Limb (tissue), 2 donors: ENCODE data around the gene TMEM218.
"Not testable (repeated sequence)": the region's sequence is repeated elsewhere in the genome, so short reads cannot be mapped to it uniquely, and the experiment has no call there.

ENCODE experiments used
- DNase-seq, 2 donors: peaks; one replicate each; pipeline ENCODE4 v3.0.0-alpha.2; 2016; ENCODE audit errors: extremely low spot score in 2 of 2

The TMEM218 gene

GRCh38 chr11:125090816-125091215 is 20.6 kb downstream of the TMEM218 start:
- DNase-seq, result no peak

DNA sequence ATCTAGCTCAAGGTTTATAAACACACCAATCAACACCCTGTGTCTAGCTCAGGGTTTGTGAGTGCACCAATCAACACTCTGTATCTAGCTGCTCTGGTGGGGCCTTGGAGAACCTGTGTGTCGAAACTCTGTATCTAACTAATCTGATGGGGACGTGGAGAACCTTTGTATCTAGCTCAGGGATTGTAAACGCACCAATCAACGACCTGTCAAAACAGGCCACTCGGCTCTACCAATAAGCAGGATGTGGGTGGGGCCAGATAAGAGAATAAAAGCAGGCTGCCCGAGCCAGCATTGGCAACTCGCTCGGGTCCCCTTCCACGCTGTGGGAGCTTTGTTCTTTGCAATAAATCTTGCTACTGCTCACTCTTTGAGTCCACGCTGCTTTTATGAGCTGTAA is 21.3 kb downstream of the TMEM218 start:
- DNase-seq, result not testable (repeated sequence)

DNA sequence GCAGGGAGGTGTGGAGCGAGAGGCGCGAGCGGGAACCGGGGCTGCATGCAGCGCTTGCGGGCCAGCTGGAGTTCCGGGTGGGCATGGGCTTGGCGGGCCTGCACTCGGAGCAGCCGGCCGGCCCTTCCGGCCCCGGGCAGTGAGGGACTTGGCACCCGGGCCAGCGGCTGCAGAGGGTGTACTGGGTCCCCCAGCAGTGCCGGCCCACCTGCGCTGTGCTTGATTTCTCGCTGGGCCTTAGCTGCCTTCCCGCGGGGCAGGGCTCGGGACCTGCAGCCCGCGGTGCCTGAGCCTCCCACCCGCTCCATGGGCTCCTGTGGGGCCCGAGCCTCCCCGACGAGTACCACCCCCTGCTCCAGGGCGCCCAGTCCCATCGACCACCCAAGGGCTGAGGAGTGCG is 21.9 kb downstream of the TMEM218 start:
- not testable (repeated sequence) for DNase-seq

DNA sequence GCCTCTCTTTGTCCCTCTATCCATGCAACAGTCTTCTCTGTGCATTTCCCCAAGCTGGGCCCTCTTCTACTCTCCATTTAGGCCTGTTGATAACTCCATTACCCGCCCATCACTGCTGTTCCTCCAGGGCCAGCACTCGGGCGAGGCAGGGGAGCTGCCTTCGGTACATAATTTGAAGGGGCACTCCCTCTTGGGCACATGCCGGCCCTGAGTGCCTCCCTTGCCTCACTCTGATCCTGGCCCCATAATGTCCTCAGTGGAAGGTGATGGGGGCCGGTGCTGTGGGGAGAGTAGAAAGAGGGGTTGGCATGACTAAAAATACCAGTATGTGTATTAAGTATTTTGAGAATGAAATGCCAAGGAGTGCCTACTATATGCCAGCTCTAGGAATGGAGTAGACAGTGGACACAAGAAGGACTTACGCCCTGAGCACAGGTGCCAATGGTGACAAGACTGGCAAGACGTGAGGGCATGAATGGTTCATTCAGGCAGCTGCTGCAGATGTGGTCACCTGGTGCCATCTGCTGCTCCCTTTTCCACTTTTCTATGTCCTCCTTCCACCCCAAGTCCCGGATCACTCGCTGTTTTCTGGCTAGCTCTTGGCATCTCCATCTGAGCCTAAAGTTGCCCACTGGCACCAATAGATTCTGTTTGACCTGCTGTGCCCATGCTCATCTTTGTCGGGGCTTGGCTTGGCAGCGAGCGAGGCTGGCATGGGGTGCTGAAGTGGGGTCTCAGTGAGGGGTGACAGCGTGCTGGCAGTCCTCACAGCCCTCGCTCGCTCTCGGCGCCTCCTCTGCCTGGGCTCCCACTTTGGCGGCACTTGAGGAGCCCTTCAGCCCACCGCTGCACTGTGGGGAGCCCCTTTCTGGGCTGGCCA is 22.6 kb downstream of the TMEM218 start:
- DNase-seq, result no peak

DNA sequence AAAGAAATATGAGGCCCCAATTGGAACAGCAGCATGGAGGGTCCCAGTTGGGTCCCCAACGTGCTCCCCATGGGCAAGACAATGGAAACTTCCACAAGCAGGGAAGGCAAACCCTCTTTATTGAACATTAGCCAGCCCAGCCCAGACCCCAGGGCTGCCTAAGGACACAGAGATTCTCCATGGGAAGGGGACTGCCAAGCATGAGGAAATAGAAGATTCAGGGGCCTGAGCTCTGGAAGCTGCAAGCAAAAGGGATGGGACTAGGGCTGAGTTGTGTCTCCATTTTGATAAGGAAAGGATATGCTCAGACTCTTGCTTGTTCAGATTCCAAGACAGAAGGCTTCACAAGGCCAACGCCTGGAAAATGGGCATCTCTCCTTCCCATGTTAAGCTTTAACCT is 23.3 kb downstream of the TMEM218 start:
- DNase-seq, result no peak

DNA sequence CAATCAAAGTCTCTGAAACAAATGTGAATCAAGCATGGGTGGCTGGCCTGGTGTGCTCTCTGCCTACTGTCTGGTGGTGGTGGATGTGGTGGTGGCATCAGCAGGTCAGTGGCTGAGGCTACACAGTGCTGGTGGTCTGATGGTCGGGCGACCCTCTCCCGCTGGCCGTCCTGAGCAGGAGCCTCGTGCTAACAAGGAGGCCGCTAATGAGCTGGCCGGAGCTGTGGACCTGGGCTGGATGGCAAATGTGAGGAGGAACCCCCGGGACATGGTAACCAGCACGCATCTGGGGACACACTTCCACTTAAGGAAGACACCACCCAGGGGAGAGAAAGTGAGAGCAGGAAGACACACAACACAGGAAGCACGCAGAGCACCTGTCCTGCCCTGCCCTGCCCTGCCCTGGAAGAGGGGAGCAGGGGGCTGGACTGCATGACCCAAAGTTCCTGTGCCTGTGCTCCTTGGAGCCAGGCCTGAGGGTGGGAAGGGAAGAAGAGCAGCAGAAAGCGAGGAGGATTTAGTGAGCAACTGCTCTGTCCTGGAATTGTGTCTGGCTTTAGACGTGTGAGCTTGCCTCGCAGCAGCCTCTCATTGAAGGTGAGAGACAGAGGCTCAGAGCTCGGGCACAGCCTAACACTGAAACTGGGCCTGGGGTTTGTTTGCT is 24.7 kb downstream of the TMEM218 start:
- no peak for DNase-seq

- no peak for DNase-seq
Measured at GRCh38 chr11:125085301-125086081, 25.9 kb downstream of the TMEM218 start.

GRCh38 chr11:125084761-125085231 is 26.6 kb downstream of the TMEM218 start:
- no peak for DNase-seq

DNA sequence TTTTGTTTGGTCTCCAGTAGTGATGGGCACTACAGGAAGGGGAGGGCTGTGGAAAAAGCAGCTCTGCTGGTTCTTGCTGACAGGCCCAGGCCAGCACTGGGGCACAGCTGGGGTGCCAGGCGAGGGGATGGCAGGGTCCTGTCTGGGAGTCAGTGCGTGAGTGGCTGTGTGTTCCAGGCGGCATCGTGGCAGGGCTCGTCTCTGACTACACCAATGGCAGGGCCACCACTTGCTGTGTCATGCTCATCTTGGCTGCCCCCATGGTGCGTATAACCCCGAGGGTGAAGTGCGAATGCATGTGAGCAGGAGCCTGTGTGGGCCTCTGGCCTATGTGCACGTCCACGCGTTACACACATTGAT is 27.4 kb downstream of the TMEM218 start:
- no peak for DNase-seq

DNA sequence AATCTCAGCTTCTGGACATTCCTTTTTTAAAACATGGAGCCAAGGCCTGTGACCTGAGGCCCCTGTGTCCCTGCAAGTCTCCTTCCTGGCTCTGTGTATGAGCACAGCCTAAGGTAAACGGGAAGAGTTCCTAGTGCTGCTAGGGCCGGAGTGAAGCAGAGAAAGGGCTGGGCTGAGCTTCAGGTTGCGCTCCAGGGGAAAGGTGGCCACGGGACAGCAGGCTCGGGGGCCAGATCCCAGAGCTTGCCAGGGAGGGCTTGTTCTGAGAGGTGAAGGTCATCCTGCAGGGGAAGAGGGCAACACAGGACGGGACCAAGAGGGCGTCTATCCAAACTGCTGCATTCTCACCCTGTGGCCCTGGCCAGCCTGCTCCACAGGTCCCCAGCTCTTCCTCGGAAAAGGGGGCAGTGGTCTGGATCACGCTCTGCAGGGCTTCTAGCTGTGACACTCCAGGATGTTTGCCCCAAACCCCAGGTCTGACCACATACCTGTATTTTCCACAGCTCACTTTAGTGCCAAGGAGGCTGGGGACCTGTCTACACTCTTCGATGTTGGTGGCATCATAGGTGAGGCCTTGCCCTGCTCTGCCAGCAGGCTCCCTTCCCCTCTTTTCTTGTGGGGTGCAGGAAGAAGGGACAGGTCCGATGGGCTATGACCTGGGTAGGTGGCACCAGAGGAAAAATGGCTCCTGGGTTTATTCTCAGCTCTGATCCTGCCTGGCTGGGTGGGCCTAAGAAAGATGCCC is 27.9 kb downstream of the TMEM218 start:
- no peak for DNase-seq

GRCh38 chr11:125082611-125083311 is 28.7 kb downstream of the TMEM218 start:
- no peak for DNase-seq

DNA sequence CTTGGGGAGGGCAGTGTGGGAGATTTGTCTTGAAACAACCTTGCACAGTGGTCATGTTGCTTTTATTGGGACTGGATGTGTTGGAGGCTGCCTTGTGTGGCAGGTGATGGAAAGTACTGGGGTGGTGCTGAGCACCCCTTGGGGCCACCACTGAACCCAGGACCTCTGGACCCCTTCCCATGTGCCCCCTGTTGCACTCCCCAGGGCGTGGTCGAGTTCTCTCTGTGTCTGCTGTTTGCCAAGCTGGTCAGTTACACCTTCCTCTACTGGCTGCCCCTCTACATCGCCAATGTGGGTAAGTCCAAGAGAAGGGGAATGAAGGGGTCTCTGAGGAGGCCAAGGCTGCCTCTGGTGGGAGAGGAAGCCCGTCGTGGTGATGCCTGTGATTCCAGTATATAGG is 29.4 kb downstream of the TMEM218 start:
- DNase-seq, result no peak

GRCh38 chr11:125081098-125081798 is 30.2 kb downstream of the TMEM218 start:
- no peak for DNase-seq

DNA sequence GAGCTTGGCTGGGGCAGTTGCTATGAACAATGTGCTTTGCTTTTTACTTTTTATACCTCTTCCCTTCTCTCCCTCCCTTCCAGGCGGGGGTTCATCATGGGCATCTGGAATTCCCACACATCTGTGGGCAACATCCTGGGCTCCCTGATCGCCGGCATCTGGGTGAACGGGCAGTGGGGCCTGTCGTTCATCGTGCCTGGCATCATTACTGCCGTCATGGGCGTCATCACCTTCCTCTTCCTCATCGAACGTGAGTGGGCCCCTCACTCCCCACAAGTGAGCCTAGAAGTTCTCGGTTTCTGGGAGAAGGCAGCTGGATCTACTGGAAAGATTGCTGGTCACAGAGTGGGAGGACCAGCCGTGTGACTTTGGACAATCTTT is 30.9 kb downstream of the TMEM218 start:
- no peak for DNase-seq

DNA sequence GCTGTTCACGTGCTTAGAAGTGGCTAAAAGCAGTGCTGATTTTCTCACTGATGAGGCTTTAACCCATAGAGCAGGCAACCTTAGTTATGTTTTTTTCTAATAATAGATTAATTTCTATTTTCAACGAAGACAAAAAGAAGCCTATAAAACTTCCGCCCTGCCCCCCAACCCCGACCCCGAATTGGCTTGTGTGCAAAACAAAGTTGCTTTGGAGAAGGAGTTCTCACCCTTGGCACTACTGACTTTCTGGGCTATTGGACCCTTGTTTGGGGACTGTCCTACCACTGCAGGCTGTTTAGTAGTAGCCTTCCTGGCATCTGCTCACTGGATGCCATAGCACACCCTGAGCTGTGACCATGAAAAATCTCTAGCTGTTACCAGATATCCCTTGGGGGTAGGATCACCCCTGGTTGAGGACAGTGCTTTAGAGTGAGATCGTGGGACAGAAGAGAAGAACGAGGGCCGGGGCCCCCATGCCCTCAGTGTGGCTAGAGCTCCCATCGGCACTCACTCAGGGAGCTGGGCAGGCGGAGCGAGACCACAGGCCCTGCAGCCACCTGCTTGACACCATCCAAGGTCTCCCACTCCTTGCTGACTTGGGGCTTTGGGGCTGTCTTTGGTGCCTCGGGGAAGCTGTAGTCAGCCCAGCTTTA is 31.4 kb downstream of the TMEM218 start:
- no peak for DNase-seq

DNA sequence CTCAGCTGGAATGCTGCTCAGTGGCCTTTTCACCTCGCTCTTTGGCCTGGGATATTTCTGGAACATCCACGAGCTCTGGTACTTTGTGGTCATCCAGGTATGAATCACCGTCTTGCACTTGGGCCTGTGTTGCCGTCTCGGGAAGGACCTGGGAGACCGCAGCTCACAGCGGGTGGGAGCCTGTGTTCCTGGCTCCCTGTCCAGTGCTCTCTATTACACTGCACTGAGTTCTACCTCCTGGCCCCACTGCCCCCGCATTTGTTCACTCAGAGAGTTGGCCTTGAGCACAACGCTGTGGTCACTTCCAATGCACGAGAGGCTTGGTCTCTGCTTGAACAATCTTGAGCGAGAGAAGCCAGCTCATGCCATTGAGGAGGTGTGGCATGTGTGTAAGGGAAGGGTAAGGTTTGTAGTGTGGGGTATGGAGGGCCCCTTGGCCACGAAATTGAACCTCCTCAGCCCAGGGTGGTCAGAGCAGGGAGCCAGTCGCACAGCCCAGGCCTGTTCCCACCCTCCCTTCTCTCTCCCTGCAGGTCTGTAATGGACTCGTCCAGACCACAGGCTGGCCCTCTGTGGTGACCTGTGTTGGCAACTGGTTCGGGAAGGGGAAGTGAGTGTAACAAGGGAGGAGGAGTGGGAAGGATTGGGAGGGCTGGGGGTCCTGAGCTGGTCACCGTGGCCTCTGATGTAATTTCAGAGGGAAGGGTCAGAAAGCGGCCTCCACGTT is 32.1 kb downstream of the TMEM218 start:
- DNase-seq, result no peak

DNA sequence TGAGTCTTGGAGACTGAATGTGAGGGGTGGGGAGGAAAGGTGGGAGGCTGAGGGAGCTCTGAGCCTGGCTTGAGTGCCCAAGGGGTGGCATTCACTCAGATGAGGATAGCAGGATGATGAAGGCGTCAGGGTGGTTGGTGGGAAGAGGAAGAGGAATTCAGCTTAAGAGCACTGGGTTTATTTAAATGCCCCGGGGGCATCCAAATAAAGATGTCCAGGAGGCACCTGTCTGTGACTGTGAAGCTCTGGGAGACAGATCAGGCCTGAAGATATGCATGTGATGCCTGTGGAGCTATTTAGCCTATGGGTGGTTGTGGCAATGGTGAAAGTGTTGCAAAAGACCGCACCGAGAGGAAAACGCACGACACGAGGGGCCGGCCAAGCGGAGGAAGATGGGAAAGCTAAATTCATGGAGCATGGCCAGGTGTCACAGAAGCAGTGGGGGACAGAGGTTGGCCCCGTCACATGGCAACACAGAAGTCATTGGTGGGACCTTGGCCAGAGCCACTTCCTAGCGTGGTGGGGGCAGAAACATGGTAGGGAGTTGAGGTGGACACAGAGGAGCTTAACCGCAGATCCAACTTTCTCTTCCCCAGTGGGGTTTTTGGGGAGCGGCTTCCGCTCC is 32.8 kb downstream of the TMEM218 start:
- no peak for DNase-seq

DNA sequence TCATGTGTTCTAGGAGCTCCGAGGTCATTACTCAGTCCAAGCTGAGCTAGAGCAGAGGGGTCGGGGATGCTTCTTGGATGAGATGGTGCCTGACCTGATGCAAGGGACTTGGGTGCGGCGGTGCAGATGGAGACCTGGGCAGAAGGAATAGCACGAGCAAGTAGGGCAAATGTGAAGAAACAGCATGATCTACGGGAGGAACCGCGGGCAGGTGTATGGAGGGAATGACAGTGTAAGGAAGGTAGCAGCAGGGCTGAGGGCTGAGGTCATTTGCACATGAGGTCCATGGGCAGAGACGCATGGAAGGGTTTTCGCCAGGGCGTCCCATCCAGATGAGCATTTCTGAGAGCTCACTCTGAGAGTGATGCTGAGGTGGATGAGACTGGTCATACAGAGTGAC is 33.4 kb downstream of the TMEM218 start:
- no peak for DNase-seq
